ENCODE measurements around the gene INO80C. TPM values are rescaled to one million over a fixed set of nuclear protein-coding genes. Genes with fewer than 3 reads are reported as not detected.
A peak's percentile ranks its signal among the peaks of the same experiment; 100 is the strongest.

INO80C gene
- polyA plus RNA-seq (2013): 23.4 and 24.5 TPM in 2 replicates

DNA sequence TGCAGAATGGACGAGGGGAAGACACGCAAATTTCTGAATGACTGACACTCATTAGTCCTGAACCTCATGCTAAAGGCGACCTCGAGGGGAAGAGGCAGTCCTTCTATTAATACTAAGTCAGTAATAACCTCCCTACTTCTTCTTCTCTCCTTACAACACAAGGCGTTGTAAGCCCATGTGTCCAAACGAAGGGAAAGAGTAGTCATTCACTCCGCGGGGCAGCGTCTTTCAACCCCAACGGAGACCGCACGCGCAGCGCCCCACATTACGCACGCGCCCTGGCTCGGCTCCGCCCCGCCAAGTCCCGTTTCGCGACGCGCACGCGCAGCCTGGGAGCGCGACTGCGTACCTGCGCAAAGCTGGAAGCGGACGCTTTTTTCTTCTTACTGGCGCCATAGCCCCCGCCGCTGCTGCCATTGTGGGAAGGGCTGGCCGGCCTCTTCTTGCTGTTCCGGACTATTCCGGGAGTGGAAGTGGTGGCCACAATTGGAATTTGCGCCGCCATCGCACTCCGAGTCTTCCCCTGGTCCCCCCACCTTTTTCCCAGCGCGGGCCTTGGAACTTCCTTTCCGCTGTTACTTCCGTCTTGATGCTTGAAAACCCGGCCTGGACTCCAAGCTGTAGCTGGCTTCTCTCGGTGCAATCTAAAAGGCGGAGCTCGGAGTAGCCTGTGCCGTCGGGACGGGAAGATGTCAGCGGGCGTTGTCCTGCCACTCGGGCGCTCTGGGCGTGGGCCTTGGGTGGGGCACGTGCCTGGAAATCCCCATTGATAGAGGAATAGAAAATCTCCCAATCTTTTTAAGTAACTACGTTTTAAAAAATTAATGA, at the start of gene INO80C:
INO80C (minus strand) TSS at position 591 of the 828 bp plus-strand sequence; CDS start at position 505, 86 bp downstream.
- Histone ChIP-seq H3K9me3 (ENCODE audit: insufficient read depth, low read depth, low read length) (no peaks in the 10 kb centered on the region), H4K12ac (ENCODE audit: low read depth, low read length) (peak within 1 kb of the TSS; percentile 59), H4K91ac (ENCODE audit: low read depth, low read length) (peak within 1 kb of the TSS; percentile 72), H3K4me3 (ENCODE audit: low read depth, low read length) (peak within 1 kb of the TSS; percentile 80), H2BK5ac (ENCODE audit: low read depth, low read length, poor library complexity) (peak within 1 kb of the TSS; percentile 65), H3K79me2 (ENCODE audit: control insufficient read depth, insufficient read depth, low read length, poor library complexity) (peaks cover 2% of the 10 kb centered on the region), H3K14ac (ENCODE audit: low read length) (peak within 1 kb of the TSS; percentile 50), H2BK12ac (ENCODE audit: low read length) (no peak within 1 kb of the TSS), H2AK5ac (ENCODE audit: low read length) (no peak within 1 kb of the TSS), H3K18ac (ENCODE audit: low read length) (peak within 1 kb of the TSS; percentile 63), H3K79me1 (ENCODE audit: low read length) (peaks cover 10% of the 10 kb centered on the region), H4K8ac (ENCODE audit: low read depth, low read length) (peak within 1 kb of the TSS; percentile 75), H3K27ac (ENCODE audit: low read depth, low read length) (peak within 1 kb of the TSS; percentile 94), H3K36me3 (ENCODE audit: control insufficient read depth in 1 of 2, insufficient read depth in 2 of 2, low read length in 2 of 2) (no peaks in the 10 kb centered on the region), H3K9ac (ENCODE audit: low read length) (peak within 1 kb of the TSS; percentile 92), H3K4ac (ENCODE audit: low read depth, low read length) (peak within 1 kb of the TSS; percentile 15), H2BK120ac (ENCODE audit: insufficient read depth, low read length, poor library complexity) (peak within 1 kb of the TSS; percentile 33), H3K27me3 (ENCODE audit: insufficient read depth, low read length) (no peaks in the 10 kb centered on the region), H3K23ac (ENCODE audit: low read length) (no peak within 1 kb of the TSS), H3K4me2 (ENCODE audit: low read length) (peak within 1 kb of the TSS; percentile 76), H2AFZ (ENCODE audit: insufficient read depth, low read length, poor library complexity) (peak within 1 kb of the TSS; percentile 52), H3K4me1 (ENCODE audit: control insufficient read depth in 1 of 2, insufficient read depth in 2 of 2, low read length in 2 of 2) (peaks cover 6 to 8% of the 10 kb centered on the region in 2 experiments)
- no CpG with 5 or more reads among the region's 61 CpGs for WGBS (ENCODE audit: extremely low coverage, insufficient coverage, insufficient read length)
- DNase-seq: peak; percentile 96 to 99

DNA sequence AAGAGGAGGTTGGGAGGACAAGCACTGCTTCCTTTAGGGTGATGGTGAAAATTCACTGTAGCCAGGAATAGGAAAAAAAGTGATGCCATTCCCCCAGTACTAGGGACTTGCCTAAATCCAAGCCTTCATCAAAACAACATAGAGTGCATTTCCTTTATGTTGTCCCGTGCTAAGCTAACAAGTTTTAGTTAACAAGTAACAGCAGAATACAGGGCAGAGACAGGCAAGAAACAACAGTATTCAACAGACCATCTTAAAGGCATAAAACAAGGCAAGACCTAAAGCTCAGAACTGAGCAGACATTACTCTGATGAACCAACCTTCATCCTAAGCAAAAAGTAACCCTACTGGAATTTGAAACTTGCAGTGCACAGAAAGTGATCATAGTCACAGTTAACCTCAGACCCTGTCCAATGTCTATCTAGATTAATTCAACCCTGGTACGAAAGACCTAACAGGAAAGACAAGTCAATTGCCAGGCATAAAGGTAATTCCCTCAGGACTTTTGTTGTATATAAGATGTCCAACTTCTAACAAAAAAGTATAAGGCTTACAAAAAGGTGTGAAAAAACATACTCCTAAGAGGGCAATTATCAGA, 49.3 kb upstream of the INO80C start:
- Histone ChIP-seq H3K27ac (ENCODE audit: low read depth, low read length) (no peak overlapping the region), H3K4me3 (ENCODE audit: low read depth, low read length) (no peak overlapping the region), H3K23ac (ENCODE audit: low read length) (no peak overlapping the region), H3K14ac (ENCODE audit: low read length) (no peak overlapping the region), H3K9ac (ENCODE audit: low read length) (no peak overlapping the region), H4K12ac (ENCODE audit: low read depth, low read length) (no peak overlapping the region), H3K4ac (ENCODE audit: low read depth, low read length) (no peak overlapping the region), H3K18ac (ENCODE audit: low read length) (no peak overlapping the region), H2BK120ac (ENCODE audit: insufficient read depth, low read length, poor library complexity) (no peak overlapping the region), H3K36me3 (ENCODE audit: control insufficient read depth in 1 of 2, insufficient read depth in 2 of 2, low read length in 2 of 2) (no peaks in the 10 kb centered on the region), H3K27me3 (ENCODE audit: insufficient read depth, low read length) (no peaks in the 10 kb centered on the region), H3K4me1 (ENCODE audit: control insufficient read depth in 1 of 2, insufficient read depth in 2 of 2, low read length in 2 of 2) (peaks cover 6 to 8% of the 10 kb centered on the region in 2 experiments), H2BK5ac (ENCODE audit: low read depth, low read length, poor library complexity) (no peak overlapping the region), H2BK12ac (ENCODE audit: low read length) (no peak overlapping the region), H4K8ac (ENCODE audit: low read depth, low read length) (no peak overlapping the region), H2AFZ (ENCODE audit: insufficient read depth, low read length, poor library complexity) (no peak overlapping the region), H3K4me2 (ENCODE audit: low read length) (no peak overlapping the region), H3K79me1 (ENCODE audit: low read length) (peaks cover 6% of the 10 kb centered on the region), H3K79me2 (ENCODE audit: control insufficient read depth, insufficient read depth, low read length, poor library complexity) (no peaks in the 10 kb centered on the region), H4K91ac (ENCODE audit: low read depth, low read length) (no peak overlapping the region), H3K9me3 (ENCODE audit: insufficient read depth, low read depth, low read length) (no peaks in the 10 kb centered on the region), H2AK5ac (ENCODE audit: low read length) (no peak overlapping the region)
- peak in 1 of 2 donors; percentile 66 for DNase-seq
- WGBS (ENCODE audit: extremely low coverage, insufficient coverage, insufficient read length): no CpG with 5 or more reads among the region's 2 CpGs

GRCh38 chr18:35542356-35542755, 44.6 kb upstream of the INO80C start:
- Histone ChIP-seq H2BK12ac (ENCODE audit: low read length) (no peak overlapping the region), H3K4ac (ENCODE audit: low read depth, low read length) (no peak overlapping the region), H3K4me1 (ENCODE audit: control insufficient read depth in 1 of 2, insufficient read depth in 2 of 2, low read length in 2 of 2) (peaks cover 6 to 10% of the 10 kb centered on the region in 2 experiments)

GRCh38 chr18:35535297-35535696, 37.5 kb upstream of the INO80C start:
- no peak overlapping the region for H2BK120ac ChIP-seq (ENCODE audit: insufficient read depth, low read length, poor library complexity)
- no peaks in the 10 kb centered on the region for H3K4me1 ChIP-seq (ENCODE audit: control insufficient read depth in 1 of 2, insufficient read depth in 2 of 2, low read length in 2 of 2)
- H3K9ac ChIP-seq (ENCODE audit: low read length): no peak overlapping the region
- no peak overlapping the region for H2AK5ac ChIP-seq (ENCODE audit: low read length)
- H3K27ac ChIP-seq (ENCODE audit: low read depth, low read length): no peak overlapping the region
- H3K79me2 ChIP-seq (ENCODE audit: control insufficient read depth, insufficient read depth, low read length, poor library complexity): no peaks in the 10 kb centered on the region
- no peak overlapping the region for H3K14ac ChIP-seq (ENCODE audit: low read length)
- no peak for DNase-seq
- no peaks in the 10 kb centered on the region for H3K27me3 ChIP-seq (ENCODE audit: insufficient read depth, low read length)
- H3K36me3 ChIP-seq (ENCODE audit: control insufficient read depth in 1 of 2, insufficient read depth in 2 of 2, low read length in 2 of 2): no peaks in the 10 kb centered on the region
- no peak overlapping the region for H3K4me3 ChIP-seq (ENCODE audit: low read depth, low read length)
- H3K9me3 ChIP-seq (ENCODE audit: insufficient read depth, low read depth, low read length): no peaks in the 10 kb centered on the region
- no peak overlapping the region for H4K91ac ChIP-seq (ENCODE audit: low read depth, low read length)
- H2BK12ac ChIP-seq (ENCODE audit: low read length): no peak overlapping the region
- H2BK5ac ChIP-seq (ENCODE audit: low read depth, low read length, poor library complexity): no peak overlapping the region
- H3K18ac ChIP-seq (ENCODE audit: low read length): no peak overlapping the region
- H4K12ac ChIP-seq (ENCODE audit: low read depth, low read length): no peak overlapping the region
- no peak overlapping the region for H3K4me2 ChIP-seq (ENCODE audit: low read length)
- H4K8ac ChIP-seq (ENCODE audit: low read depth, low read length): no peak overlapping the region
- no peak overlapping the region for H3K23ac ChIP-seq (ENCODE audit: low read length)
- no peak overlapping the region for H3K4ac ChIP-seq (ENCODE audit: low read depth, low read length)
- H2AFZ ChIP-seq (ENCODE audit: insufficient read depth, low read length, poor library complexity): no peak overlapping the region
- WGBS (ENCODE audit: extremely low coverage, insufficient coverage, insufficient read length): no CpG with 5 or more reads among the region's 1 CpG
- H3K79me1 ChIP-seq (ENCODE audit: low read length): no peaks in the 10 kb centered on the region

More at GRCh38 chr18:35542356-35542755, 44.6 kb upstream of the INO80C start:
- Histone ChIP-seq H3K27me3 (ENCODE audit: insufficient read depth, low read length) (no peaks in the 10 kb centered on the region), H2AFZ (ENCODE audit: insufficient read depth, low read length, poor library complexity) (no peak overlapping the region), H3K23ac (ENCODE audit: low read length) (no peak overlapping the region), H3K79me1 (ENCODE audit: low read length) (peaks cover 7% of the 10 kb centered on the region), H3K79me2 (ENCODE audit: control insufficient read depth, insufficient read depth, low read length, poor library complexity) (no peaks in the 10 kb centered on the region), H4K8ac (ENCODE audit: low read depth, low read length) (peak overlapping the region; percentile 60), H2BK120ac (ENCODE audit: insufficient read depth, low read length, poor library complexity) (no peak overlapping the region), H4K91ac (ENCODE audit: low read depth, low read length) (peak overlapping the region; percentile 18), H2BK5ac (ENCODE audit: low read depth, low read length, poor library complexity) (peak overlapping the region; percentile 39), H3K4me2 (ENCODE audit: low read length) (peak overlapping the region; percentile 38), H3K27ac (ENCODE audit: low read depth, low read length) (no peak overlapping the region), H3K36me3 (ENCODE audit: control insufficient read depth in 1 of 2, insufficient read depth in 2 of 2, low read length in 2 of 2) (no peaks in the 10 kb centered on the region), H3K18ac (ENCODE audit: low read length) (no peak overlapping the region), H2AK5ac (ENCODE audit: low read length) (no peak overlapping the region), H3K9ac (ENCODE audit: low read length) (no peak overlapping the region), H3K9me3 (ENCODE audit: insufficient read depth, low read depth, low read length) (no peaks in the 10 kb centered on the region), H3K14ac (ENCODE audit: low read length) (no peak overlapping the region), H3K4me3 (ENCODE audit: low read depth, low read length) (no peak overlapping the region), H4K12ac (ENCODE audit: low read depth, low read length) (no peak overlapping the region)
- no peak for DNase-seq

Measured in trophoblast cell (in vitro differentiated cells and primary cell).